HG03159 (cell line): ENCODE measurements around the gene HOXD10.

Source experiments
- ATAC-seq: cut with Tn5 transposase; IDR thresholded peaks from one replicate; pipeline ENCODE4 v1.9.1; 2021; ENCODE audit warnings: mild to moderate bottlenecking, moderate library complexity; ENCODE audit not compliant: unreplicated experiment

Gene HOXD10

DNA sequence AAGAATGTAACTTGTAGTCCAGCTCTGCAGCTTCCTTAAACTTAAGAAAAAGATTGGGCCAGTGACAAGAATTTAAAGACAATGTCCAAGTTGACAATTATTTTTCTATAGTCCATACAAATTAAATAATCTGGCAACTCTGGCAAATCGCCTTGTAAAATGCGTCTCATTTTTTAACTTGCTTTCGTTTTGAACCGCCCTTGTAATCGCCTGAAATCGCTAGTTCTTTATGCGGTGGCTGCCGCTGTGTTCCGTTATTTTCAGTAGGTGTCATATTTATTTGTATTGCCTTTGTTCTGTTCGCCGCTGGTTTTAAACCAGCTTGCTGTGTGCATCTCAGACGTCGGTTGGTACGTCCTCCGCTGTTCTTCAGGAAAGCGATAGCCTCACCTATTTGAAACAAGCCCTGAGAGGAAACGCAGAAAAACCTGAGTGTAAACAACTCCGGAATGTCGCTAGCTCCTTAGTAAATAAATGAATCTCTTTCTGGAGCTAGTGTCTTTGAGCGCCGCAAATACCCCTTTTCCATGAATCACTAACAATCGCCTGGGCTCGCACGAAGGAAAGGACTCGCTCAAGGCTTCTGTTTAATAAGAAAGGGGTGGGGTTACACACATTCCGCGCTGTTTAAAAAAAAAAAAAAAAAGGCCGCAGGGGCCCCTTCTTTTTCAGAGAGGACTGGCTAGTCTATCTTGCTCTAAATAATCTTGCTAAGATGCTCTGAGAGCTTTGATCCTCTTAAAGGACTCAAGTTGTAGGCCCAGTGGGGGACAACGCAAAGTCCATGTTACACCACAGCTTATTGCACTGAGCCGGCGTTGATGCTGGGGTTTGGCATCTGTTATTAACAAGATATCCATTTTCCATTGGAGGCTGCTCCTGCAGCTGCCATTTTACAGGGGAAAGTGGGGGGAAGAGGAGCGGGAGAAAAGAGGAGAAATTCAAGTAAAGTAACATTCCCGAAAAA lies 15.9 kb downstream of the HOXD10 start:
- no peak for ATAC-seq

DNA sequence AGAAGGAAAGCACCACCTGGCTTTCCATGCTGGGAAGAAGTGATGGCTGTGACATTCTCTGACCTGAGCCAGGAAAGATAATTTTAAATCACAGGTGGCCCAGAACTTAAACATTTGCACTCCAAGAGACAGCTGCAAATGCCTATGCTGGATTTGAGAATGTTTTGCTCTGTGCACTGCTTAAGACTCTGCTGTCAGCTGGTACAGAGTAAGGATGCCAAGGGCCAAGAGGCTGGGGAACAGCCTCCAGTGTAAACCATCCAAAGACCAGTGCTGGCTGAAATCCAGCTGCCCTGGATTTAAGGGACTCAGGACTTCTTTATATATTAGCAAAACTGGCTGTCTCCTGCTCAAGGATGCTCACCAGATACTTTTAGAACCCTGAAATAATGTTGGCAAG lies 16.8 kb downstream of the HOXD10 start:
- no peak for ATAC-seq

GRCh38 chr2:176134035-176134434 lies 17.5 kb downstream of the HOXD10 start:
- ATAC-seq = no peak

DNA sequence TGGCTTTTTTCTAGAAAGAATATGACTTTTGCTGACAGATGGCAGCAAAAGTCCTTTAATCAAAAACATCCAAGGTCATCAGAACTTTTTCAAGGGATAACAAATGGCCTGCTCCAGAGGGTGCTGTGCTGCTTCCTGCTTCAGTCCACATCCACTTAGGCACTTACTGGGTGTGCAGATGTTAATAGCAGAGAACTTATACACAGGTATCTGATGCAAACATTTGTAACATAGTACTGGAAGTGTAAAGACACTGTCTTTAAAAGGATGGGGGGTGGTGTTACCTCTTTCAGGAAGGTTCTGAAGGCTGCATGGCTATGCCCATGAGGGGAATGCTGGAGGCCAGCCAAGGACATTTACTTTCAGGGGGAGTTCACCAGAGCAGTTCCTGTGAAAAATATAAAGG lies 18.5 kb downstream of the HOXD10 start:
- ATAC-seq = no peak

- no peak for ATAC-seq
Measured at GRCh38 chr2:176136374-176137251, 20.0 kb downstream of the HOXD10 start.

DNA sequence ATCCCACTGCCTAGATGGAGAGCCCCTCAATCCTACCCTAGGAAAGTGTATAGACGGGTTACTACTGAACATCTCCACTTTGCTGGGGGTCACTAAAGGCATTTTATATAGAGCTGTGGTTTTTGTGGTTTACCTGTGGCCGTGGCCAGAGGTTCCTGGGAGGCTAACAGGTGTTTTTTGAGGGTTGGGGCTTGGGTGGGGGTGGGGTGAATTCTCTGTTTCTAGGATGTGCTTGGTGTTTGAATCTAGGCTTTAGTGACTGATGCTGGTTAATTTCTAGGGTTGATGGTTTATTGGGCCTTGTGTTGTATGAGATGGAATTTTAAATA lies 20.6 kb downstream of the HOXD10 start:
- ATAC-seq = no peak

- no peak for ATAC-seq
Measured at GRCh38 chr2:176137906-176138305, 21.3 kb downstream of the HOXD10 start.

GRCh38 chr2:176138526-176138922 lies 21.9 kb downstream of the HOXD10 start:
- no peak for ATAC-seq

DNA sequence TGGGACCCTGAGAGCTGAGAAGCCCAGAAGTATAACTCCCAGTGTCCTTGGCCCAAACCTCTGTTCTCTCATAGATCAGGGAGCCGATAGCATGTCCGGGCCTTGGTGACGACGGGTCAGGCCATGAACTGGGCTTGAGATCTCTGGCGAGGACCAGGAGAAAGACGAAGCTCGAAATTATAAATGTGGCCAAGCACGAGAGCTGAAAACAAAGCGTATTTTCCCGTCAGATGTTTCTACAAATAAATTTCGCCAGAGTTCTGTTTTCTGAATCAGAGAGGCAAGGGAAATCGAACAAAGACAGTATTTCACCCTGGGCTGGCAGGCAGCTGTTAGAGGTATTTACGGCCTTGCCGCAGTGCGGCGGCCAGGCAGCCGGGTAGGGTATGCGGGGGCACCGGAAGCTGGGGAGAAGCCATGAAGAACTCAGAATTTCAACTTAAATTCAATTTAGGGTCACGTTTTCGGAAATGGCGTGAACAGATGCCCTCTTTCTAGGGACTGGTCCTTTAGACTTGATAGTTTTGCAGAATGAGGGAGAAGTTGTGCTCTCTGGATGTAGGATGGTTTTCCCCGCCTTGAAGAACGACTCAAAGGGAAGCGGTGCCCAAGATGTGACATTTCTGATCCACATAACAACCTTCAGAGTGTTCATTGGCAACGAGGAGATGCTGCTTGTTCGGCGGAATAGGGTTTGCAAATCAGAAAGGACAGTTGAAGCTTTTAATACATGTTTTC lies 22.5 kb downstream of the HOXD10 start:
- no peak for ATAC-seq

DNA sequence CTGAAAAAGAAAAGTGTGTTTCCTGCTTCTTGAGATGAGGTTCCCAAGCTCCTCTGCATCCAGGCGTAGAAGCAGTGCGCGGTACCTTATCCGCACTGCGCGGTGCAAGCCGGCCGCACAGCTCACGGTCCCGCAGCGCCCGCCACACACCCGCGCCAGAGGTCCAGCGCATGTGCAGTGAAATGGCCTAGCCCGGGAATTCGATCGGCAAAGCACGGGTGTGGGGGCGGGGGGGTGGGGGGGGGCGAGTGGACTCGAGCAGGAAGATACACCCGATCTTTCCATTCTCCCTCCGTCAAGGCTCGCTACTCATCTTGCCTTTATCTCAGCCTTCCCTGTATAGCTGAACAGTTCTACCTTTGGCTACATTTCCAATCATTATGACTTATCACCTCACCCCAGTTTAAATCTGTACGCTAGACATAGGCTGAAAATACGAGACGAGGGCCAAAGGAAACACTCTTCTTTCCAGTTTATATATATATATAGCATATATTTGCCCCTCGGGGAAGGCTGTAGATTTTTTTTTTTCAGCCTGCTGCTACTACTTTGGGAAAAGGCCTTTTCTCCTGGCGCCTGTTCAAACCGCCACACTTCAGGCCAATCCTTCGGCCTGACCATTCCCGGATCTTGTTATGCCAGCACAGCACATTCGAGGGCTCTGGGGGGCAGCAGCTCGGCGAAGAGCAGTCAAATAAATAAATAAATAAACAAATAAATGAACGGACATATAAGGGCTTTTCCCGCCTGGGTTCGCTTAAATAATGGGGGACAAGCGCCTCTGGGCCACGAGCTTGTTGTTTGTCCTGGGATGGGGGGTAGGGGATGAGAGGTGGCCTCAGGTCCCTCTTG lies 23.3 kb downstream of the HOXD10 start:
- ATAC-seq = no peak

DNA sequence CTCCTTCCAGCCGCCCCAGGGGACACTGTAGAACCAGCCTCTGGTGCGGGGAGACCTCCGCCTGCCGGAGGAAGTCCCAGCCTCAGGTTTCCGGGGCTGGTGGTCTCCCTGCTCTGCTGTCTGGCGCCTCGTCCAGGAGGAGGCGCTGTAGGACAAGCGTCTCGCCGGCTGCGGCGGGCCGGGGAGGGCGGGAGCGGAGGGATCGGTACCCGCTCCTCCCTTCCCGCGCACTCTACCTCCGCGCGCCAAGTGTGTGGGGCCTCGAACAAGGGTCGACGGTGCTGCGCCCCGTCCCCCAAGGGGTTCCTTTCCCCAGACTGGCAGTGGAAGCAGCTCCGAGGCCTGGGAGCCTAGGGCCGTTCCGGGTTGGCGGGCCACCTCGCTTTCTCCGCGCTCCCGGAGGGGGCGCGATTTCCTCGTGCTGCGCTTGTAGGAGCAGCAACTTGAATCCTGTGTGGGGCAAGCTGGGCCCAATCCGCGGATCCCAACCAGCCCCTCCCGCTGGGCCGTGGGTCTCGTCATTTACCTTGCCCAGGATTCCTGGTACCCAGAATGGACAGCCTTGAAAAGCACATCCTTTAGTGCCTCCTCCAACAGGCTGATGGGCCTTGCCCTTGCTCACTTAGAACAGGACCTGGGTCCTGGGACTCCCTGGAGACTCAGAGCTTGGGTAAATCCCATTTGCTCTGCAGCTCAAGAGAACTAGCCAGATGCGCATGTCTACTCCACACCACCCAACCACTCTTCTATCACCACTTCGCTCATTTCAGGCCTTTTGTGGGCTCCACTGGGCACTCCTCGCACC lies 24.1 kb downstream of the HOXD10 start:
- ATAC-seq = peak; percentile 92

- no peak for ATAC-seq
Measured at GRCh38 chr2:176142281-176142680, 25.7 kb downstream of the HOXD10 start.

DNA sequence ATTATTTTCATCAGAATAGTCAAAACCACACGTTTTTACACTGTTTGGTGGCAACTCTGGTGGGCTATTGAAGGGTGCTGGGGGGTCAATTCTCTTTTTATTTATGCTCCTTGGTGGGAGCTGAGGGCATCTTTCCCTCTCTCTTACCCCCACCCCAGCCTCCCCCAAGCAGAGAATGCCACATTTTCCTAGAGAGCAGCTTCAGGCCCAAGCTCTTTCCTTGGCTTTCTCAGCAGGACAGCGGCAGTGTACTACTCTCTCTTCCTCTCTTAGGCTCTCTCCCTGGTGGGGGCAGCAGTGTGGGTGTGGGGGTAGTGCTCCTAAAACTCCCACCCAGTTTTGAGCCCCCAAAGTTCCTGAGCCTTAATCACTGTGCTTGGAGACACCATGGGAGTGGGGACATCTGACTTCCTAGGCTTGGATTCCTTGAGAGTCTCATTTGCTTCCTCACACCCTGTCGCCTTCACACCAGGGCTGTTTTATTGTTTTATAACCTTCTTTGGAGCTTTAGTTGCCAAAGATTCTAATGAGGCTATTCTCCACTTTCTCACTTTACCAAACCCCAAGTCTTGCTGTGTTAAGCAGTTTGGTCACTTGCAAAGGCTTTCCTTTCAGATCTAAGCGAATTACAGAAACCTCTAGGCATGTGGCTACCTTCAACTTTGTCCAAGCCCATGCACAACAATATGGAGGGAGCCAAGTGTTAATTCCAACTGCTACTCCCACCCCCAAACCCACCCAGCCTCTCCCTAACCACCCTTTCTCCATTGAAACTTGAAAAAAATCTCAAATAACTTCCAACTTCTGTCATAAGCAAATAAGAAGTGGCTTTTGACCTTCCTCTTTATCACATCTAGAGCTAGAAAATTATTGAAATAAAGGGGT lies 28.7 kb downstream of the HOXD10 start:
- ATAC-seq = no peak

- no peak for ATAC-seq
Measured at GRCh38 chr2:176146101-176146500, 29.5 kb downstream of the HOXD10 start.

DNA sequence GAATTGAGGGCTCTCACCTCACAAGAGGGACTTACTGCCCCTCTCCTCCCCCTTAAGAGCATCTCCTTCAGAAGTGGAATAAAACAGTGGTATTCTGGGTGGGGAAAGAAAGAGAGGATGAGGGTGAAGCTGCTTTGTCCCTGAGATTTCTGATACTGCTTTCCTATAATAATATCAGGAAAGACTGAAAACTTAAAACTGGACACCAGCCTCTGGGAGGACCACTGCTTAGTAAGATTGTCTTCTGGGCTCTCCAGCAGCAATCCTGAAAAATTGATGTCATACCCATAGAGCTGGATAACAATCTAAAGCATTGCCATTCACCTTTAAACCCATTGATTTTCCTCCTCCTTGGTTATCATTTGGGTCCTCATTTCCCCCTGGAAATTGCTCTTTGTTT lies 30.1 kb downstream of the HOXD10 start:
- no peak for ATAC-seq

DNA sequence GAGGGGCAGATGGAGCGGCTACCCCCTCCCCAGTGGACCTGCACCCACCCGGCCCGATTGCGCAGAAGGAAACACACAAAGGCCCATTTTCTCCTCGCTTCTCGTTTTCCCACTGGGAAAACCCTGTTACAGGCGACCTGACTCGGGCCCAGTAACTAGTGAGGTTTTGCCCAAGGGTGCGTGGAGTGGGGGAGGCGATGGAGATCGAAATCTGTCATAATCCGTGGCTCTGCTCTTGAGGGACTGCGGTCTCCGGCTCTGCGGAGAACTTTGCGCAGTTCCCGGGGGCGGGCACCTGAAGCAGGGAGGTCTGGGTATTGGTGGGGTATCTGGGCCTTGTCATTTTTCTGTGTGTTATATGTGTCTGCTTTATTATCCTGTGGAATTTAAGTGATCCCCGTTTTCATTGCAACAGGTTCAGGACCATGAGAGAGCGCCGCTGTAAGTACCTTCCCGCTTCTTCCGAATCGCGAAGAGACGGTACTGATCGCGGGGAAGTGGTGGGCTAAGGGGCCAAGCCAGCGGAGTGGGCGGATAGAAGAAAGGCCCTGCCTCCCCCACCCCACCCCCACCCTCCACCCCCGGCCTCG lies 30.7 kb downstream of the HOXD10 start:
- ATAC-seq = no peak

DNA sequence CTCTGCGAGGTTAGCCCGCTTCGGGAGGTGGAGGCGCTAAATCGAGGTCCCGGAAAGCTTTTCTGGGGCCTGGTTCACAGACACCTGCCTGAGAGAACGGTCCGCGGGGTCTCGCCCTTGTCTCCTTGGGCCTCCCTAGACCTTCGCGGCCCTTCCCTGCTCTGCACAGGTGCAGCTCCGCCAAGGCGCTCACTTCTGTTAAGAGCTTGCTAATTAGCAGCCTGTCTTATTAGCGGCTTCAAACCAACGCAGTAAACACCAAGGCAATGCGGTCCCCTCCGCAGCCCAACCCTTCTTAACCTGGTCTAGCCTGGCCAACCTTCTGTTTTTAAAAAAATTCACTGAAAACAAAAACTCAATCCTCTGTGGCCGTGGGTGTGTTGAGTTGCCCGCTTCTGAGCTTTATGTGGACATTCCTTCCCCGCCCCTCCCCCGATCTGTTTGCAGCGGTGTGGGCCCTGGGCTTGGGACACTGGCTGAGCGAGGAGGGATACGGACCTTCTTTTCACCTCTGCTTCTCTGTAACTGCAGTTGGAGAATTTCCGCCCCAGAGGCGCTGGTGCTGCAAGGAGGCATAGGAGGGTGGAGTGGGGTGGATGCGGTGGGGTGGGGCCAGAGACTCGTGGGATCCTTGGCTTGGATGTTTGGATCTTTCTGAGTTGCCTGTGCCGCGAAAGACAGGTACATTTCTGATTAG lies 31.4 kb downstream of the HOXD10 start:
- ATAC-seq = no peak
